ENCODE results near the gene POLA2. TPM values are rescaled to one million over a fixed set of nuclear protein-coding genes. Genes with fewer than 3 reads are reported as not detected.
"Not testable (repeated sequence)": the region's sequence is repeated elsewhere in the genome, so short reads cannot be mapped to it uniquely, and the experiment has no call there.

Gene POLA2
- total and polyA plus RNA-seq, 9 of the 15 experiments (the other 6 are each of a cell fraction or from before 2014, with no cell fraction given) = 2.7 to 134 (median 44.4) TPM

DNA sequence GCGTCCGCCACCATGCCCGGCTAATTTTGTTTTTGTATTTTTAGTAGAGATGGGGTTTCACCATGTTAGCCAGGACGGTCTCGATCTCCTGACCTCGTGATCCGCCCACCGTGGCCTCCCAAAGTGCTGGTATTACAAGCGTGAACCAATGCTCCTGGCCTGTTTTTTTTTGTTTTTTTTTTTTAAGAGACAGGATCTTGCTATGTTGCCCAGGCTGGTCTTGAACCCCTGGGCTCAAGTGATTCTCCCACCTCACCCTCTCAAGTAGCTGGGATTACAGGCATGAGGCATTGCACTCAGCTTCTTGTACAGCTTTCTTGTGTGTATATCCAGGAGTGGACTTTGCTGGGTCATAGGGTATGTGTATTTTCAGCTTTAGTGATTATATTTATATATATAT, 70.8 kb downstream of the POLA2 start:
- H2AFZ ChIP-seq (ENCODE audit: low read depth, low read length); DNase-seq (ENCODE audit: extremely low read depth in 1 of 4, low spot score in 3 of 4); FAIRE-seq; H3K27ac ChIP-seq (ENCODE audit: extremely low read depth, low read depth, low read length); H4K20me1 ChIP-seq (replicated peaks; ENCODE audit: control insufficient read depth, insufficient read depth, low read length); H3K27me3 ChIP-seq (ENCODE audit: control insufficient read depth in 2 of 2, insufficient read depth in 2 of 2, low read length in 2 of 2); H3K4me2 ChIP-seq (ENCODE audit: insufficient read depth, low read length); intact Hi-C loops (cut with micrococcal nuclease); ATAC-seq; in situ Hi-C loops (cut with MboI); H3K4me3 ChIP-seq; H3K36me3 ChIP-seq (ENCODE audit: control insufficient read depth, insufficient read depth, low read length); H3K9ac ChIP-seq (ENCODE audit: insufficient read depth in 1 of 2, low read depth in 2 of 2, low read length in 2 of 2); H3K9me3 ChIP-seq (replicated peaks; ENCODE audit: control insufficient read depth, insufficient read depth, low read depth, low read length); BruUV-seq (replicated peaks); H3K9me1 ChIP-seq (ENCODE audit: control insufficient read depth, insufficient read depth, low read length): not testable (repeated sequence)
- CTCF ChIA-PET (ENCODE audit: low intra/inter-chr PET ratio) = interaction anchor here (0.7 kb wide), 1 partner anchor 181 kb away, joined by 3 read pairs; no protein-coding TSS in a partner anchor
- POLR2A ChIA-PET = interaction anchor here (1.2 to 8.2 kb wide), 6 partner anchors 9 to 170 kb away, joined by 3 to 119 read pairs (median 16); partner anchors contain the start of genes CDC42EP2, MALAT1 and NEAT1
- 98% methylated on average over 7 of the region's 9 CpGs for WGBS (ENCODE audit: insufficient coverage, low coverage, missing lambda C conversion rate)
- TF ChIP-seq ZNF121 (CRISPR knock-in tag; conservative IDR thresholded peaks at IDR 0.05) (peak; percentile 92), BCOR (IDR thresholded peaks at IDR 0.05) (peak; percentile 68)
- Histone ChIP-seq H3K79me2 (ENCODE audit: control insufficient read depth, insufficient read depth, low read length) (peaks cover 38% of the 10 kb centered on the region), H3K4me1 (replicated peaks in 1 of 2; ENCODE audit: control insufficient read depth in 2 of 2, insufficient read depth in 2 of 2, low read length in 2 of 2) (peaks cover 12 to 17% of the 10 kb centered on the region in 2 experiments; a peak in 4 of 5 replicates)

DNA sequence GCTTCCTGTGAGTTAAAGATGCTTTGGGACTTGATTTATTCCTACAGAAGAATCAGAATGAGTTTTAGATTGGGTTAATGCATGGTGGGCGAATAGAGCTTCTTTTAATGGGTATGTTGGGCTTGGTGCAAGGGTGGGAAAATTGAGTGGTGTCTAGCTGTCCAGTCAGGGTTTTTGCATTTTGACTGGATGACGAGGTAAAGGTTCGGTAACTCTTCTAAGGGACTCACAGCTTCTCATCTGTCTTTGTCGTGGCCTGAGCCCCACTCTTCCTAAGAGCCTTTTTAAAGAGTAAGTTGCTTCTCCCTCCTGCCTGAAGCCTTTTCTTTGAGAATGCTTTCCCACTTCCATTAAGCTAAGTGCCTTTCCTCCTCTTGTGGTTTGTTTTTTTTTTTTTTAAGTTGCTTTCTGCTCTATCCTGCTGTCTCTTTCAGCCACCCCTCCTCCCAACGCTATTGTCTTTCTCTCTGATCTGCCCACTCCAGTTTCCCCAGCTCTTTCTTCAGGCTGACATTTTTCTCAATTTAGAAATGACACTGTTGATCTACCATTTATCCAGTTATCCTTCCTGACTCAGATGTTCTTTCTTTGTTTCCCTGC, 73.0 kb downstream of the POLA2 start:
- ATAC-seq (0 out of 3 replicates have a peak, but pooled peaks have one; percentile 5), DNase-seq (ENCODE audit: extremely low read depth in 1 of 4, low spot score in 3 of 4) (no peak), FAIRE-seq (no peak)
- Histone ChIP-seq H3K4me3 (peak overlapping the region; percentile 84), H3K27me3 (ENCODE audit: control insufficient read depth in 2 of 2, insufficient read depth in 2 of 2, low read length in 2 of 2) (no peaks in the 10 kb centered on the region), H3K36me3 (ENCODE audit: control insufficient read depth, insufficient read depth, low read length) (peaks cover 26% of the 10 kb centered on the region), H3K79me2 (ENCODE audit: control insufficient read depth, insufficient read depth, low read length) (peaks cover 58% of the 10 kb centered on the region), H3K4me2 (ENCODE audit: insufficient read depth, low read length) (peak overlapping the region; percentile 87), H2AFZ (ENCODE audit: low read depth, low read length) (no peak overlapping the region), H3K4me1 (replicated peaks in 1 of 2; ENCODE audit: control insufficient read depth in 2 of 2, insufficient read depth in 2 of 2, low read length in 2 of 2) (peaks cover 20 to 22% of the 10 kb centered on the region in 2 experiments; a peak in 4 of 5 replicates), H4K20me1 (replicated peaks; ENCODE audit: control insufficient read depth, insufficient read depth, low read length) (peaks cover 9% of the 10 kb centered on the region), H3K9ac (ENCODE audit: insufficient read depth in 1 of 2, low read depth in 2 of 2, low read length in 2 of 2) (peak overlapping the region; percentile 86 to 92; a peak in 3 of 4 replicates), H3K9me3 (replicated peaks; ENCODE audit: control insufficient read depth, insufficient read depth, low read depth, low read length) (no peaks in the 10 kb centered on the region), H3K9me1 (ENCODE audit: control insufficient read depth, insufficient read depth, low read length) (no peaks in the 10 kb centered on the region), H3K27ac (ENCODE audit: extremely low read depth, low read depth, low read length) (peak overlapping the region; percentile 75; the same call in 1 of the 3 replicates)
- ChIA-PET CTCF (ENCODE audit: low intra/inter-chr PET ratio) (no interaction called here), POLR2A (interaction anchor here (0.6 to 8.2 kb wide), 12 partner anchors 10 to 168 kb away, joined by 3 to 119 read pairs (median 7); partner anchors contain the start of genes CDC42EP2, MALAT1, NEAT1 and TIGD3)
- 3% methylated on average over 5 of the region's 5 CpGs for WGBS (ENCODE audit: insufficient coverage, low coverage, missing lambda C conversion rate)
- in situ Hi-C loops (cut with MboI) = no loop called here
- no TSS peak for BruUV-seq (replicated peaks)
- 0 out of 4 replicates have a peak, but pooled peaks of 1 of the 2 experiments have one; percentile 18 for TF ChIP-seq FOXA3 (CRISPR knock-in tag; conservative IDR thresholded peaks at IDR 0.05 in 1 of 2, IDR thresholded peaks at IDR 0.05 in 1 of 2)
- no peak for TF ChIP-seq WHSC1 (IDR thresholded peaks at IDR 0.05; ENCODE audit: low read length)
- 0 out of 4 replicates have a peak, but pooled peaks of 1 of the 2 experiments have one; percentile 21 for TF ChIP-seq MAZ (CRISPR knock-in tag; conservative IDR thresholded peaks at IDR 0.05 in 1 of 2, IDR thresholded peaks at IDR 0.05 in 1 of 2)
- TF ChIP-seq MEIS2 (IDR thresholded peaks at IDR 0.05; ENCODE audit: partially characterized antibody) = peak; percentile 2
- TF ChIP-seq CHD1 (IDR thresholded peaks at IDR 0.05; ENCODE audit: low read length) = peak; percentile 11
- no peak for TF ChIP-seq POLR2AphosphoS2 (IDR thresholded peaks at IDR 0.05; ENCODE audit: low read length)
- intact Hi-C loops (cut with micrococcal nuclease) = no loop called here
